Lung (tissue), 12 donors: ENCODE results near the gene DNASE1L2. TPM values are rescaled to one million over a fixed set of nuclear protein-coding genes. Genes with fewer than 3 reads are reported as not detected.

Source experiments
- ATAC-seq: fragments of 200-7000 bp; cut with Tn5 transposase; one replicate; pipeline ENCODE4 v1.9.1; 2020; ENCODE audit warnings: moderate number of reproducible peaks; ENCODE audit not compliant: insufficient read depth, low FRiP score
- DNase-seq, 3 donors: peaks; one replicate each; pipeline ENCODE4 v3.0.0-alpha.2; 2013 to 2017
- H3K27ac ChIP-seq, 2 donors: one replicate each; pipeline ENCODE4 v1.5.1; 2013; ENCODE audit warnings: mild to moderate bottlenecking in 2 of 2, moderate library complexity in 2 of 2, control low read depth in 1 of 2, inconsistent platforms in 1 of 2, low read depth in 1 of 2, low read length in 1 of 2
- H3K27me3 ChIP-seq, 3 donors: one replicate each; pipeline ENCODE4 v1.5.1; 2013; ENCODE audit warnings: low read length in 2 of 3; ENCODE audit not compliant: control insufficient read depth in 3 of 3, insufficient read depth in 3 of 3
- H3K36me3 ChIP-seq, 4 donors: one replicate each; pipeline ENCODE4 v1.5.1; 2013; ENCODE audit warnings: low read length in 4 of 4, mild to moderate bottlenecking in 1 of 4, moderate library complexity in 1 of 4; ENCODE audit not compliant: control insufficient read depth in 4 of 4, insufficient read depth in 4 of 4
- H3K4me1 ChIP-seq, 5 donors: one replicate each; pipeline ENCODE4 v1.5.1; 2013; ENCODE audit warnings: low read length in 5 of 5, mild to moderate bottlenecking in 2 of 5, moderate library complexity in 1 of 5; ENCODE audit not compliant: control insufficient read depth in 5 of 5, insufficient read depth in 5 of 5
- H3K4me3 ChIP-seq: one replicate; pipeline ENCODE4 v1.5.1; 2013; ENCODE audit warnings: mild to moderate bottlenecking, control low read depth, moderate library complexity
- H3K9ac ChIP-seq, 2 donors: one replicate each; pipeline ENCODE4 v1.5.1; 2013; ENCODE audit warnings: low read length in 2 of 2, control low read depth in 1 of 2; ENCODE audit not compliant: insufficient read depth in 1 of 2
- H3K9me3 ChIP-seq, 4 donors: one replicate each; pipeline ENCODE4 v1.5.1; 2013; ENCODE audit warnings: low read length in 3 of 4, mild to moderate bottlenecking in 1 of 4, moderate library complexity in 1 of 4; ENCODE audit not compliant: control insufficient read depth in 4 of 4, insufficient read depth in 3 of 4
- CTCF ChIP-seq: IDR thresholded peaks from 2 replicates; pipeline ENCODE4 v1.5.1; 2012; ENCODE audit warnings: mild to moderate bottlenecking; ENCODE audit errors: control extremely low read depth, extremely low read depth
- WGBS, 2 donors: extraction: QIAGEN DNeasy Blood & Tissue Kit; methylation state at CpG; one replicate each; pipeline ENCODE4 v1.1.7; 2013; 5-methylcytosine and 5-hydroxymethylcytosine counted together
- polyA plus RNA-seq, 2 donors: library from polyadenylated mRNA; stranded (reverse); fragments of 200-250 nt; gene quantifications; one replicate each; pipeline ENCODE4 v1.2.1, GENCODE V29; 2013
- total RNA-seq, 2 donors: library from RNA; depleted of rRNA in 1 of 2; stranded (reverse); fragments of >200 nt in 1 of 2; gene quantifications; one replicate each; pipeline ENCODE4 v1.2.1, GENCODE V29; 2014 to 2021
- donor health status: control.
- donor health status: control.
- donor health status: Bipolar disorder and iron deficiency.
- donor health status: healthy.
- donor health status: DM: yes; HTN: yes; CAD: no.

The DNASE1L2 gene
- total and polyA plus RNA-seq, 4 donors = 0.65 to 1.0 (median 0.70) TPM

DNA sequence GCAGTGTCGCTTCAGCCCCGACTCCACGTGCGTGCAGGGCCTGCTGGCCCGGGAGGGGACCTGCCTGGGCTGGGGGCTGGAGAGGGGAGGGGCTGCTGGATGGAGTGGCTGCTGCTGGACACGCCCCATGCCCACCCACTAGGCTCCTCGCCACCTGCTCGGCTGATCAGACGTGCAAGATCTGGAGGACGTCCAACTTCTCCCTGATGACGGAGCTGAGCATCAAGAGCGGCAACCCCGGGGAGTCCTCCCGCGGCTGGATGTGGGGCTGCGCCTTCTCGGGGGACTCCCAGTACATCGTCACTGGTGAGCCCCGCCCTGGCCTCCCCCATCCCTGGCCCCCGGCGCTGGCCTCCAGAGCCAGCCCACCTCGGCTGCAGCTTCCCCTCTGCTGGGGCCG lies 27.9 kb upstream of the DNASE1L2 start:
- no peaks in the 10 kb centered on the region for H3K27me3 ChIP-seq
- no peaks in the 10 kb centered on the region for H3K9me3 ChIP-seq
- WGBS, 2 donors = 88% methylated on average over 23 of the region's 23 CpGs
- no peak overlapping the region for H3K27ac ChIP-seq
- DNase-seq (no peak), ATAC-seq (no peak)
- no peak overlapping the region for H3K4me3 ChIP-seq
- no peak for TF ChIP-seq CTCF
- H3K36me3 ChIP-seq = peaks cover 0 to 35% (median 4%) of the 10 kb centered on the region in 4 donors
- peaks cover 3 to 27% (median 8%) of the 10 kb centered on the region in 5 donors for H3K4me1 ChIP-seq
- H3K9ac ChIP-seq = no peak overlapping the region

GRCh38 chr16:2208772-2209171 lies 27.5 kb upstream of the DNASE1L2 start:
- H3K27ac ChIP-seq = no peak overlapping the region
- DNase-seq = no peak
- peaks cover 0 to 35% (median 4%) of the 10 kb centered on the region in 4 donors for H3K36me3 ChIP-seq
- 94 to 96% methylated on average over 9 of the region's 9 CpGs for WGBS, 2 donors
- no peak for ATAC-seq
- no peak for TF ChIP-seq CTCF
- no peaks in the 10 kb centered on the region for H3K9me3 ChIP-seq
- no peak overlapping the region for H3K4me3 ChIP-seq
- H3K9ac ChIP-seq = no peak overlapping the region
- peaks cover 4 to 30% (median 12%) of the 10 kb centered on the region in 5 donors for H3K4me1 ChIP-seq
- H3K27me3 ChIP-seq = no peaks in the 10 kb centered on the region

GRCh38 chr16:2209258-2210008 lies 26.8 kb upstream of the DNASE1L2 start:
- WGBS, 2 donors = 89 to 91% methylated on average over 29 of the region's 29 CpGs
- Histone ChIP-seq H3K36me3 (peaks cover 0 to 35% (median 4%) of the 10 kb centered on the region in 4 donors), H3K9me3 (no peaks in the 10 kb centered on the region), H3K27ac (no peak overlapping the region), H3K4me3 (no peak overlapping the region), H3K27me3 (no peaks in the 10 kb centered on the region), H3K4me1 (peaks cover 4 to 31% (median 12%) of the 10 kb centered on the region in 5 donors), H3K9ac (no peak overlapping the region)
- DNase-seq (no peak), ATAC-seq (no peak)
- TF ChIP-seq CTCF = no peak
